Liver (tissue), 3 donors: ENCODE data around the gene ALDH7A1.

Source experiments
- CTCF ChIP-seq: fragments of 150-350 bp; IDR thresholded peaks from 2 replicates; pipeline ENCODE4 v1.5.1; 2017; ENCODE audit warnings: improper control_type of control experiment, low read depth, low read length; ENCODE audit not compliant: missing input control
- EGR1 ChIP-seq, 2 donors: IDR thresholded peaks; 2 replicates each; pipeline ENCODE4 v1.6.1; 2016 to 2018; ENCODE audit warnings: antibody characterized with exemption in 2 of 2, low read depth in 2 of 2
- GABPA ChIP-seq, 2 donors: IDR thresholded peaks in 1 of 2; conservative IDR thresholded peaks in 1 of 2; 2 replicates each; pipeline ENCODE4 v1.6.1; 2016; ENCODE audit warnings: antibody characterized with exemption in 2 of 2, mild to moderate bottlenecking in 1 of 2, moderate library complexity in 1 of 2
- JUND ChIP-seq, 2 donors: IDR thresholded peaks; 2 replicates each; pipeline ENCODE4 v1.6.1; 2016; ENCODE audit warnings: antibody characterized with exemption in 2 of 2
- MAX ChIP-seq: IDR thresholded peaks from 2 replicates; pipeline ENCODE4 v1.6.1; 2016; ENCODE audit warnings: antibody characterized with exemption
- NR2F2 ChIP-seq: IDR thresholded peaks from 2 replicates; pipeline ENCODE4 v1.6.1; 2016; ENCODE audit warnings: antibody characterized with exemption
- RAD21 ChIP-seq, 2 donors: IDR thresholded peaks; 2 replicates each; pipeline ENCODE4 v1.6.1; 2016; ENCODE audit warnings: antibody characterized with exemption in 2 of 2, mild to moderate bottlenecking in 2 of 2
- SP1 ChIP-seq: IDR thresholded peaks from 2 replicates; pipeline ENCODE4 v1.6.1; 2018; ENCODE audit warnings: antibody characterized with exemption, mild to moderate bottlenecking
- TAF1 ChIP-seq: conservative IDR thresholded peaks from 2 replicates; pipeline ENCODE4 v1.6.1; 2016; ENCODE audit warnings: antibody characterized with exemption, mild to moderate bottlenecking
- YY1 ChIP-seq: IDR thresholded peaks from 2 replicates; pipeline ENCODE4 v1.6.1; 2016; ENCODE audit warnings: antibody characterized with exemption, mild to moderate bottlenecking
- TF ChIP-seq, protein P1 (sequence below): IDR thresholded peaks from 2 replicates; pipeline ENCODE4 v1.6.1; 2016; ENCODE audit warnings: antibody characterized with exemption
- TF ChIP-seq, protein P2 (sequence below): IDR thresholded peaks from 2 replicates; pipeline ENCODE4 v1.6.1; 2016; ENCODE audit warnings: antibody characterized with exemption
- TF ChIP-seq, protein P3 (sequence below): IDR thresholded peaks from 2 replicates; pipeline ENCODE4 v1.6.1; 2016; ENCODE audit warnings: antibody characterized with exemption, mild to moderate bottlenecking
- donor health status: healthy.
- donor health status: healthy.

GRCh38 chr5:126516852-126517251 is 78.2 kb downstream of the ALDH7A1 start:
- TF ChIP-seq JUND (IDR thresholded peaks at IDR 0.05), result no peak
- no peak for TF ChIP-seq CTCF
- TF ChIP-seq MAX, result no peak
- TF ChIP-seq SP1, result no peak
- TF ChIP-seq RAD21 (IDR thresholded peaks at IDR 0.05), result no peak
- no peak for TF ChIP-seq YY1
- TF ChIP-seq TAF1, result no peak
- no peak for TF ChIP-seq EGR1 (IDR thresholded peaks at IDR 0.05; ENCODE audit: low read depth in 2 of 2)
- TF ChIP-seq GABPA (IDR thresholded peaks at IDR 0.05 in 1 of 2, conservative IDR thresholded peaks at IDR 0.05 in 1 of 2), result no peak
- TF ChIP-seq, protein P1, sequence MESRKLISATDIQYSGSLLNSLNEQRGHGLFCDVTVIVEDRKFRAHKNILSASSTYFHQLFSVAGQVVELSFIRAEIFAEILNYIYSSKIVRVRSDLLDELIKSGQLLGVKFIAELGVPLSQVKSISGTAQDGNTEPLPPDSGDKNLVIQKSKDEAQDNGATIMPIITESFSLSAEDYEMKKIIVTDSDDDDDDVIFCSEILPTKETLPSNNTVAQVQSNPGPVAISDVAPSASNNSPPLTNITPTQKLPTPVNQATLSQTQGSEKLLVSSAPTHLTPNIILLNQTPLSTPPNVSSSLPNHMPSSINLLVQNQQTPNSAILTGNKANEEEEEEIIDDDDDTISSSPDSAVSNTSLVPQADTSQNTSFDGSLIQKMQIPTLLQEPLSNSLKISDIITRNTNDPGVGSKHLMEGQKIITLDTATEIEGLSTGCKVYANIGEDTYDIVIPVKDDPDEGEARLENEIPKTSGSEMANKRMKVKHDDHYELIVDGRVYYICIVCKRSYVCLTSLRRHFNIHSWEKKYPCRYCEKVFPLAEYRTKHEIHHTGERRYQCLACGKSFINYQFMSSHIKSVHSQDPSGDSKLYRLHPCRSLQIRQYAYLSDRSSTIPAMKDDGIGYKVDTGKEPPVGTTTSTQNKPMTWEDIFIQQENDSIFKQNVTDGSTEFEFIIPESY, result no peak
- TF ChIP-seq NR2F2, result no peak
- TF ChIP-seq, protein P2, sequence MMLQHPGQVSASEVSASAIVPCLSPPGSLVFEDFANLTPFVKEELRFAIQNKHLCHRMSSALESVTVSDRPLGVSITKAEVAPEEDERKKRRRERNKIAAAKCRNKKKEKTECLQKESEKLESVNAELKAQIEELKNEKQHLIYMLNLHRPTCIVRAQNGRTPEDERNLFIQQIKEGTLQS, result no peak
- TF ChIP-seq, protein P3, sequence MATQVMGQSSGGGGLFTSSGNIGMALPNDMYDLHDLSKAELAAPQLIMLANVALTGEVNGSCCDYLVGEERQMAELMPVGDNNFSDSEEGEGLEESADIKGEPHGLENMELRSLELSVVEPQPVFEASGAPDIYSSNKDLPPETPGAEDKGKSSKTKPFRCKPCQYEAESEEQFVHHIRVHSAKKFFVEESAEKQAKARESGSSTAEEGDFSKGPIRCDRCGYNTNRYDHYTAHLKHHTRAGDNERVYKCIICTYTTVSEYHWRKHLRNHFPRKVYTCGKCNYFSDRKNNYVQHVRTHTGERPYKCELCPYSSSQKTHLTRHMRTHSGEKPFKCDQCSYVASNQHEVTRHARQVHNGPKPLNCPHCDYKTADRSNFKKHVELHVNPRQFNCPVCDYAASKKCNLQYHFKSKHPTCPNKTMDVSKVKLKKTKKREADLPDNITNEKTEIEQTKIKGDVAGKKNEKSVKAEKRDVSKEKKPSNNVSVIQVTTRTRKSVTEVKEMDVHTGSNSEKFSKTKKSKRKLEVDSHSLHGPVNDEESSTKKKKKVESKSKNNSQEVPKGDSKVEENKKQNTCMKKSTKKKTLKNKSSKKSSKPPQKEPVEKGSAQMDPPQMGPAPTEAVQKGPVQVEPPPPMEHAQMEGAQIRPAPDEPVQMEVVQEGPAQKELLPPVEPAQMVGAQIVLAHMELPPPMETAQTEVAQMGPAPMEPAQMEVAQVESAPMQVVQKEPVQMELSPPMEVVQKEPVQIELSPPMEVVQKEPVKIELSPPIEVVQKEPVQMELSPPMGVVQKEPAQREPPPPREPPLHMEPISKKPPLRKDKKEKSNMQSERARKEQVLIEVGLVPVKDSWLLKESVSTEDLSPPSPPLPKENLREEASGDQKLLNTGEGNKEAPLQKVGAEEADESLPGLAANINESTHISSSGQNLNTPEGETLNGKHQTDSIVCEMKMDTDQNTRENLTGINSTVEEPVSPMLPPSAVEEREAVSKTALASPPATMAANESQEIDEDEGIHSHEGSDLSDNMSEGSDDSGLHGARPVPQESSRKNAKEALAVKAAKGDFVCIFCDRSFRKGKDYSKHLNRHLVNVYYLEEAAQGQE, result no peak
